Smooth muscle cell (in vitro differentiated cells): ENCODE results near the gene SLC2A11. TPM values are rescaled to one million over a fixed set of nuclear protein-coding genes. Genes with fewer than 3 reads are reported as not detected.

Experiments used
- DNase-seq: peaks from one replicate; lab custom pipeline; 2025; ENCODE audit not compliant: unreplicated experiment; lab: John Stamatoyannopoulos, UW
- H2AFZ ChIP-seq: fragments of 200-600 bp; sonication (generic); 2 replicates; pipeline ENCODE4 v1.6.0; 2016; ENCODE audit warnings: antibody characterized with exemption, low read depth, mild to moderate bottlenecking
- H3F3A ChIP-seq: fragments of 200-600 bp; sonication (generic); 2 replicates; pipeline ENCODE4 v1.6.0; 2017; ENCODE audit warnings: antibody characterized with exemption, low read depth
- H3K27ac ChIP-seq: fragments of 200-600 bp; sonication (generic); 2 replicates; pipeline ENCODE4 v1.5.1; 2016; ENCODE audit warnings: low read depth, mild to moderate bottlenecking
- H3K27me3 ChIP-seq: fragments of 200-600 bp; sonication (generic); 2 replicates; pipeline ENCODE4 v1.6.1; 2016; ENCODE audit warnings: low read depth, mild to moderate bottlenecking
- H3K36me3 ChIP-seq: fragments of 200-600 bp; sonication (generic); 2 replicates; pipeline ENCODE4 v1.5.1; 2016; ENCODE audit warnings: low read depth
- H3K4me1 ChIP-seq: fragments of 200-600 bp; sonication (generic); 2 replicates; pipeline ENCODE4 v1.5.1; 2016; ENCODE audit warnings: low read depth
- H3K4me2 ChIP-seq: fragments of 200-600 bp; sonication (generic); 2 replicates; pipeline ENCODE4 v1.6.0; 2016; ENCODE audit warnings: mild to moderate bottlenecking
- H3K4me3 ChIP-seq: fragments of 200-600 bp; sonication (generic); 2 replicates; pipeline ENCODE4 v1.5.1; 2016; ENCODE audit warnings: mild to moderate bottlenecking
- H3K79me2 ChIP-seq: fragments of 200-600 bp; sonication (generic); 2 replicates; pipeline ENCODE4 v1.6.0; 2016; ENCODE audit warnings: low read depth, mild to moderate bottlenecking
- H3K9ac ChIP-seq: fragments of 200-600 bp; sonication (generic); 2 replicates; pipeline ENCODE4 v1.6.0; 2016; ENCODE audit warnings: low read depth
- H3K9me3 ChIP-seq: fragments of 200-600 bp; sonication (generic); replicated peaks from 2 replicates; pipeline ENCODE4 v1.5.1; 2016; ENCODE audit warnings: low read depth
- H4K20me1 ChIP-seq: fragments of 200-600 bp; sonication (generic); 2 replicates; pipeline ENCODE4 v1.6.0; 2016; ENCODE audit warnings: low read depth
- CTCF ChIP-seq: fragments of 200-600 bp; sonication (generic); IDR thresholded peaks from 2 replicates; pipeline ENCODE4 v1.5.1; 2017; ENCODE audit warnings: borderline replicate concordance, mild to moderate bottlenecking, antibody characterized with exemption; ENCODE audit not compliant: insufficient read depth, poor library complexity, severe bottlenecking
- WGBS: methylation state at CpG from one replicate; pipeline ENCODE4 v1.1.7; 2016; ENCODE audit warnings: low lambda C conversion rate; 5-methylcytosine and 5-hydroxymethylcytosine counted together
- polyA plus RNA-seq: library from polyadenylated mRNA; unstranded; fragments of >200 nt; fragmentation: Nextera tagmentation; extraction: Ambion mirVana; gene quantifications from 2 replicates; pipeline ENCODE4 v1.2.1, GENCODE V29; 2016
- total RNA-seq: library from RNA; depleted of rRNA; stranded (reverse); fragments of >200 nt; gene quantifications from 2 replicates; pipeline ENCODE4 v1.2.3, GENCODE V29; 2014

Gene SLC2A11
- total and polyA plus RNA-seq, 2 experiments from 2014 or later: 3.5 to 9.5 TPM

- peaks cover 18% of the 10 kb centered on the region for H3K79me2 ChIP-seq
- peak overlapping the region; percentile 95 for H3K27ac ChIP-seq
- H3K4me1 ChIP-seq: peaks cover 8% of the 10 kb centered on the region
- WGBS: 94% methylated on average over 13 of the region's 16 CpGs
- H2AFZ ChIP-seq: no peak overlapping the region
- peak overlapping the region; percentile 87 for H3K4me3 ChIP-seq
- H3K27me3 ChIP-seq: no peaks in the 10 kb centered on the region
- H3K9me3 ChIP-seq: no peaks in the 10 kb centered on the region
- no peak for TF ChIP-seq CTCF
- peaks cover 43% of the 10 kb centered on the region for H4K20me1 ChIP-seq
- peak overlapping the region; percentile 90 for H3K9ac ChIP-seq
- no peak for DNase-seq
- no peaks in the 10 kb centered on the region for H3K36me3 ChIP-seq
- peaks cover 21% of the 10 kb centered on the region for H3F3A ChIP-seq
- H3K4me2 ChIP-seq: peak overlapping the region; percentile 98
Observed at GRCh38 chr22:23895599-23896144, 38.0 kb downstream of the SLC2A11 start.

- peak overlapping the region; percentile 98 for H3K4me2 ChIP-seq
- H3K27ac ChIP-seq: no peak overlapping the region
- no peak for DNase-seq
- no peak for TF ChIP-seq CTCF
- no peaks in the 10 kb centered on the region for H3K9me3 ChIP-seq
- H3F3A ChIP-seq: peaks cover 21% of the 10 kb centered on the region
- no peak overlapping the region for H3K9ac ChIP-seq
- H3K27me3 ChIP-seq: no peaks in the 10 kb centered on the region
- peaks cover 8% of the 10 kb centered on the region for H3K4me1 ChIP-seq
- H2AFZ ChIP-seq: no peak overlapping the region
- no peaks in the 10 kb centered on the region for H3K36me3 ChIP-seq
- no peak overlapping the region for H3K4me3 ChIP-seq
- WGBS: 96% methylated on average over 4 of the region's 5 CpGs
- H3K79me2 ChIP-seq: peaks cover 18% of the 10 kb centered on the region
- H4K20me1 ChIP-seq: peaks cover 43% of the 10 kb centered on the region
Observed at GRCh38 chr22:23896166-23896522, 38.5 kb downstream of the SLC2A11 start.

- WGBS: 92% methylated on average over 8 of the region's 8 CpGs
- H3K27me3 ChIP-seq: no peaks in the 10 kb centered on the region
Observed at GRCh38 chr22:23896523-23897186, 39.0 kb downstream of the SLC2A11 start.

More at GRCh38 chr22:23896523-23897186, 39.0 kb downstream of the SLC2A11 start:
- H3K36me3 ChIP-seq: no peaks in the 10 kb centered on the region
- no peak overlapping the region for H2AFZ ChIP-seq
- H4K20me1 ChIP-seq: peaks cover 43% of the 10 kb centered on the region
- TF ChIP-seq CTCF: no peak
- H3K79me2 ChIP-seq: peaks cover 18% of the 10 kb centered on the region
- H3K4me3 ChIP-seq: no peak overlapping the region
- peaks cover 21% of the 10 kb centered on the region for H3F3A ChIP-seq
- no peak overlapping the region for H3K27ac ChIP-seq
- peak overlapping the region; percentile 98 for H3K4me2 ChIP-seq
- peaks cover 8% of the 10 kb centered on the region for H3K4me1 ChIP-seq
- no peak overlapping the region for H3K9ac ChIP-seq
- H3K9me3 ChIP-seq: no peaks in the 10 kb centered on the region
- no peak for DNase-seq
